K562 (cell line): ENCODE results near the gene GLIPR1L1. TPM values are rescaled to one million over a fixed set of nuclear protein-coding genes. Genes with fewer than 3 reads are reported as not detected.

Experiments used
- ATAC-seq: fragments of 200-7000 bp; cut with Tn5 transposase; 3 replicates; pipeline ENCODE4 v1.9.1; 2020; ENCODE audit warnings: moderate library complexity
- Bru-seq: library from RNA; stranded (reverse); fragments of 400-500 nt; gene quantifications from one replicate; lab custom pipeline; 2021; lab: Mats Ljungman, UMichigan
- BruChase-seq, 2 experiments: library from RNA; stranded (reverse); fragments of 400-500 nt; gene quantifications; one replicate each; lab custom pipeline; 2021; lab: Mats Ljungman, UMichigan
- BruUV-seq: library from RNA; stranded (reverse); fragments of 400-500 nt; replicated peaks from 2 replicates; lab custom pipeline; 2021; lab: Mats Ljungman, UMichigan
- CTCF ChIA-PET: fragments of 300-600 bp; formaldehyde crosslinking; extraction: SDS; loops from one replicate; lab custom pipeline; 2021; ENCODE audit warnings: low intra/inter-chr PET ratio; lab: Yijun Ruan, JAX
- POLR2A ChIA-PET: fragments of 300-600, 350-650 bp; sonication (Branson Sonifier 250); formaldehyde crosslinking; extraction: SDS; loops from one replicate; lab custom pipeline; 2021; ENCODE audit warnings: antibody characterized with exemption, inconsistent platforms; lab: Yijun Ruan, JAX
- DNase-seq, 4 experiments: peaks; one replicate each; pipeline versions ENCODE4 v3.0.0 to v3.0.0-alpha.2; 2011 to 2018; ENCODE audit warnings: low spot score in 3 of 4, mixed read lengths in 3 of 4; ENCODE audit errors: extremely low read depth in 1 of 4
- FAIRE-seq: peaks from 2 replicates; lab custom pipeline; 2011; peaks lifted over from hg19 to GRCh38; lab: Jason Lieb, UNC
- H2AFZ ChIP-seq: 2 replicates; pipeline ENCODE4 v1.6.0; 2011; ENCODE audit warnings: low read depth, low read length, control low read depth, inconsistent platforms
- H3K27ac ChIP-seq: fragments of 200-600 bp; 3 replicates; pipeline ENCODE4 v1.8.0; 2011; ENCODE audit warnings: low read depth, mild to moderate bottlenecking, control low read depth, inconsistent platforms, low read length, moderate library complexity, mixed read lengths; ENCODE audit errors: extremely low read depth
- H3K27me3 ChIP-seq, 2 experiments: fragments of 300-600 bp in 1 of 2; 2 replicates in 1 of 2; 3 replicates in 1 of 2; pipeline versions ENCODE4 v1.6.0 to v1.8.0; 2011; ENCODE audit warnings: inconsistent platforms in 2 of 2, low read length in 2 of 2, mild to moderate bottlenecking in 1 of 2, mixed read lengths in 1 of 2, moderate library complexity in 1 of 2; ENCODE audit not compliant: control insufficient read depth in 2 of 2, insufficient read depth in 2 of 2
- H3K36me3 ChIP-seq: fragments of 300-600 bp; 3 replicates; pipeline ENCODE4 v1.8.0; 2011; ENCODE audit warnings: mild to moderate bottlenecking, low read length, inconsistent platforms; ENCODE audit not compliant: control insufficient read depth, insufficient read depth
- H3K4me1 ChIP-seq, 2 experiments: fragments of 200-600 bp in 1 of 2; replicated peaks in 1 of 2; 2 replicates in 1 of 2; 3 replicates in 1 of 2; pipeline versions ENCODE4 v1.5.1 to v1.8.0; 2011; ENCODE audit warnings: inconsistent platforms in 2 of 2, low read length in 2 of 2, mild to moderate bottlenecking in 1 of 2, mixed read lengths in 1 of 2, moderate library complexity in 1 of 2; ENCODE audit not compliant: control insufficient read depth in 2 of 2, insufficient read depth in 2 of 2
- H3K4me2 ChIP-seq: 2 replicates; pipeline ENCODE4 v1.6.1; 2011; ENCODE audit warnings: low read length, control low read depth, inconsistent platforms, mixed read lengths; ENCODE audit not compliant: insufficient read depth
- H3K4me3 ChIP-seq: fragments of 200-600 bp; sonication (generic), shearing (Covaris generic); 2 replicates; pipeline ENCODE4 v1.5.1; 2016; ENCODE audit warnings: control low read depth, inconsistent platforms
- H3K79me2 ChIP-seq: fragments of 200-600 bp; 3 replicates; pipeline ENCODE4 v1.8.0; 2011; ENCODE audit warnings: low read length, inconsistent platforms; ENCODE audit not compliant: control insufficient read depth, insufficient read depth
- H3K9ac ChIP-seq, 2 experiments: 2 replicates each; pipeline versions ENCODE4 v1.6.0 to v1.6.1; 2011; ENCODE audit warnings: low read depth in 2 of 2, low read length in 2 of 2, control low read depth in 1 of 2, inconsistent platforms in 1 of 2, mild to moderate bottlenecking in 1 of 2, mixed read lengths in 1 of 2; ENCODE audit not compliant: insufficient read depth in 1 of 2
- H3K9me1 ChIP-seq: one replicate; pipeline ENCODE4 v1.6.0; 2011; ENCODE audit warnings: inconsistent platforms, mild to moderate bottlenecking, low read length, moderate library complexity; ENCODE audit not compliant: control insufficient read depth, insufficient read depth
- H3K9me3 ChIP-seq: replicated peaks from 2 replicates; pipeline ENCODE4 v1.5.1; 2011; ENCODE audit warnings: low read depth, low read length, inconsistent platforms; ENCODE audit not compliant: control insufficient read depth, insufficient read depth
- H4K20me1 ChIP-seq: replicated peaks from 2 replicates; pipeline ENCODE4 v1.6.1; 2011; ENCODE audit warnings: low read length, inconsistent platforms, mixed read lengths; ENCODE audit not compliant: control insufficient read depth, insufficient read depth
- ARID1B ChIP-seq: fragments of 450-650 bp; IDR thresholded peaks from 2 replicates; pipeline ENCODE4 v1.6.1; 2016; ENCODE audit warnings: antibody characterized with exemption, mild to moderate bottlenecking, inconsistent platforms
- BCL6 ChIP-seq: fragments of 250-450 bp; sonication (Bioruptor Pico); IDR thresholded peaks from 2 replicates; pipeline ENCODE4 v1.4.0; 2020
- BRD9 ChIP-seq: fragments of 450-650 bp; IDR thresholded peaks from 2 replicates; pipeline ENCODE4 v1.6.1; 2018; ENCODE audit warnings: low read depth; ENCODE audit not compliant: partially characterized antibody
- BRF1 ChIP-seq: IDR thresholded peaks from 3 replicates; pipeline ENCODE4 v1.6.1; 2011; ENCODE audit warnings: borderline replicate concordance, mild to moderate bottlenecking; ENCODE audit not compliant: insufficient read length; ENCODE audit errors: extremely low read depth
- CBFB ChIP-seq: sonication (generic); formaldehyde crosslinking; IDR thresholded peaks from 2 replicates; pipeline ENCODE4 v1.4.0; 2020; ENCODE audit warnings: mild to moderate bottlenecking, missing genetic modification reagents
- CREB3 ChIP-seq: fragments of 450-650 bp; conservative IDR thresholded peaks from 2 replicates; pipeline ENCODE4 v1.6.1; 2016; ENCODE audit warnings: missing genetic modification characterization, low read depth, mild to moderate bottlenecking, missing compliant biosample characterization, moderate library complexity
- CXXC5 ChIP-seq: fragments of 250-450 bp; sonication (Bioruptor Pico); IDR thresholded peaks from 2 replicates; pipeline ENCODE4 v1.8.0; 2022; ENCODE audit warnings: inconsistent platforms, mild to moderate bottlenecking, moderate library complexity
- DNMT1 ChIP-seq: fragments of 450-650 bp; IDR thresholded peaks from 2 replicates; pipeline ENCODE4 v1.6.1; 2016; ENCODE audit warnings: antibody characterized with exemption, mild to moderate bottlenecking
- ERF ChIP-seq: fragments of 450-650 bp; formaldehyde crosslinking; IDR thresholded peaks from 2 replicates; pipeline ENCODE4 v1.4.0; 2020; ENCODE audit warnings: mild to moderate bottlenecking, mixed read lengths
- HDAC3 ChIP-seq: fragments of 450-650 bp; IDR thresholded peaks from 2 replicates; pipeline ENCODE4 v1.6.1; 2018; ENCODE audit warnings: borderline replicate concordance, mild to moderate bottlenecking, moderate library complexity; ENCODE audit not compliant: partially characterized antibody
- KLF13 ChIP-seq: fragments of 450-650 bp; IDR thresholded peaks from 2 replicates; pipeline ENCODE4 v1.6.1; 2016; ENCODE audit warnings: missing genetic modification characterization, low read depth, mild to moderate bottlenecking, missing compliant biosample characterization, moderate library complexity, borderline replicate concordance
- RAD51 ChIP-seq: fragments of 450-650 bp; IDR thresholded peaks from 2 replicates; pipeline ENCODE4 v1.7.1; 2016; ENCODE audit warnings: low read depth, mild to moderate bottlenecking, borderline replicate concordance
- RCOR1 ChIP-seq, 2 experiments: IDR thresholded peaks; 2 replicates each; pipeline ENCODE4 v1.6.1; 2012; ENCODE audit warnings: low read depth in 2 of 2, low read length in 2 of 2, borderline replicate concordance in 1 of 2, improper control_type of control experiment in 1 of 2
- SIRT6 ChIP-seq: IDR thresholded peaks from one replicate; pipeline ENCODE4 v1.6.1; 2012; ENCODE audit warnings: low read depth, mild to moderate bottlenecking, control low read depth, inconsistent platforms, low read length, moderate library complexity
- SMC3 ChIP-seq: conservative IDR thresholded peaks from 2 replicates; pipeline ENCODE4 v1.6.1; 2011; ENCODE audit warnings: low read depth, low read length, improper control_type of control experiment; ENCODE audit not compliant: insufficient read depth
- TAF7 ChIP-seq: fragments of 450-650 bp; IDR thresholded peaks from 2 replicates; pipeline ENCODE4 v1.6.1; 2016; ENCODE audit warnings: missing genetic modification characterization, missing compliant biosample characterization
- ZFP36 ChIP-seq: fragments of 150-350 bp; IDR thresholded peaks from 2 replicates; pipeline ENCODE4 v1.6.1; 2018; ENCODE audit warnings: low read length, low read depth; ENCODE audit not compliant: partially characterized antibody
- ZNF551 ChIP-seq: fragments of 250-450 bp; sonication (Bioruptor Pico); IDR thresholded peaks from 2 replicates; pipeline ENCODE4 v1.5.0; 2021; ENCODE audit warnings: mild to moderate bottlenecking, moderate library complexity
- WGBS: fragments of 100-300 bp; shearing (Covaris generic); methylation state at CpG from one replicate; pipeline ENCODE4 v1.1.6; 2016; ENCODE audit warnings: low coverage, mixed read lengths; ENCODE audit not compliant: insufficient coverage; ENCODE audit errors: missing lambda C conversion rate; 5-methylcytosine and 5-hydroxymethylcytosine counted together
- in situ Hi-C: fragments of 300-500 bp; cut with MboI; formaldehyde crosslinking; loops from 4 replicates; pipeline ENCODE4 v1.15.0; 2018; ENCODE audit warnings: inconsistent platforms, mixed read lengths
- intact Hi-C: fragments of 100-400 bp; cut with micrococcal nuclease; formaldehyde crosslinking; loops from 2 replicates; pipeline ENCODE4 v1.14.2; 2022
- long read RNA-seq, 3 experiments: library from polyadenylated mRNA in 2 of 3; library from RNA in 1 of 3; unstranded in 2 of 3; stranded (forward) in 1 of 3; transcript quantifications; one replicate each; pipeline ENCODE4 v2.0.0, GENCODE V29; 2019 to 2022
- polyA minus RNA-seq, 3 experiments: library from RNA; depleted of rRNA, polyadenylated mRNA; stranded (reverse); fragments of >200 nt; gene quantifications; 2 replicates each; pipeline ENCODE4 v1.2.3, GENCODE V29; 2011
- polyA plus RNA-seq, 8 experiments: library from polyadenylated mRNA; depleted of rRNA in 4 of 8; stranded (reverse) in 5 of 8; unstranded in 3 of 8; fragments of >200 nt; fragmentation: Nextera tagmentation in 2 of 8; fragmentation: Illumina TruSeq in 1 of 8; extraction: Ambion mirVana in 2 of 8; extraction: Trizol in 1 of 8; gene quantifications; 2 replicates each; pipeline versions ENCODE4 v1.2.1 to v1.2.3, GENCODE V29; 2011 to 2014; ENCODE audit warnings: inconsistent platforms in 1 of 8, missing spikeins in 1 of 8
- total RNA-seq, 7 experiments: library from RNA; depleted of rRNA in 6 of 7; stranded (reverse); fragments of >200 nt in 6 of 7; fragmentation: Illumina TruSeq in 2 of 7; extraction: Trizol in 2 of 7; gene quantifications; 2 replicates each; pipeline versions ENCODE4 v1.2.1 to v1.2.3, GENCODE V29; 2011 to 2021; ENCODE audit warnings: low replicate concordance in 1 of 7

GLIPR1L1 gene
- not detected in 2 replicates for total RNA-seq (2011; cell fraction: chromatin; rRNA removed; ENCODE audit: low replicate concordance)
- not detected in 2 replicates for total RNA-seq (2011; cell fraction: nucleolus; rRNA removed)
- not detected in 2 replicates for total RNA-seq (2011; cell fraction: nucleoplasm; rRNA removed)
- total RNA-seq (2014; rRNA removed) (not detected in 2 replicates), total RNA-seq (2014; rRNA removed; fragmentation: Illumina TruSeq; extraction: Trizol) (not detected in 2 replicates), total RNA-seq (2015; rRNA removed; fragmentation: Illumina TruSeq; extraction: Trizol) (not detected in 2 replicates), total RNA-seq (2021) (not detected in 2 replicates), polyA plus RNA-seq (2011; rRNA removed) (not detected in 2 replicates), polyA plus RNA-seq (2014; fragmentation: Illumina TruSeq; extraction: Trizol) (not detected in 2 replicates), polyA plus RNA-seq (2014; fragmentation: Nextera tagmentation; extraction: Ambion mirVana) (not detected), polyA plus RNA-seq (2014; rRNA removed) (not detected in 2 replicates), polyA minus RNA-seq (2011; rRNA and poly(A)+ RNA removed) (not detected in 2 replicates), Bru-seq, nascent RNA (percentile 3 among the genes with signal in this experiment), BruChase-seq, experiment 1, labeled RNA remaining after a 2-hour chase (percentile 3 among the genes with signal in this experiment), BruChase-seq, experiment 2, labeled RNA remaining after a 6-hour chase (not detected)
- polyA plus RNA-seq (2011; cell fraction: cytosol; rRNA removed): not detected in 2 replicates
- polyA plus RNA-seq (2011; cell fraction: nucleus; rRNA removed): not detected in 2 replicates
- polyA plus RNA-seq (2012): not detected in 2 replicates
- not detected in 2 replicates for polyA minus RNA-seq (2011; cell fraction: cytosol; rRNA and poly(A)+ RNA removed)
- not detected in 2 replicates for polyA minus RNA-seq (2011; cell fraction: nucleus; rRNA and poly(A)+ RNA removed)
- long read RNA-seq, experiment 1: 0 reads
- long read RNA-seq, experiment 2: 0 reads
- long read RNA-seq, experiment 3: 0 reads

- ChIA-PET POLR2A (no interaction called here), CTCF (interaction anchor here (0.6 to 0.9 kb wide), 2 partner anchors 13 to 171 kb away, joined by 3 to 5 read pairs; no protein-coding TSS in a partner anchor)
- Histone ChIP-seq H3K27me3 (no peaks in the 10 kb centered on the region), H3K79me2 (no peaks in the 10 kb centered on the region), H2AFZ (0 out of 2 replicates have a peak within 1 kb of the TSS, but pooled peaks have one; percentile 12), H4K20me1 (no peaks in the 10 kb centered on the region), H3K4me3 (no peak within 1 kb of the TSS), H3K27ac (no peak within 1 kb of the TSS), H3K4me2 (peak within 1 kb of the TSS; percentile 13; the same call in 1 of the 2 replicates), H3K36me3 (no peaks in the 10 kb centered on the region), H3K9me3 (no peaks in the 10 kb centered on the region; the same call in 1 of the 2 replicates), H3K9me1 (no peaks in the 10 kb centered on the region), H3K9ac (no peak within 1 kb of the TSS), H3K4me1 (peaks cover 0 to 10% of the 10 kb centered on the region in 2 experiments; a peak in 2 of 5 replicates)
- no TSS peak for BruUV-seq
- intact Hi-C loops: loop anchor here (5.0 kb wide), 1 partner anchor 148 kb away; the partner anchor contains the start of gene GLIPR1
- ATAC-seq (peak; percentile 77), DNase-seq (peak; percentile 26 to 79 (median 32)), FAIRE-seq (peak; percentile 80)
- 30% methylated on average over 16 of the region's 23 CpGs for WGBS
- in situ Hi-C loops: loop anchor here (10.0 to 25.0 kb wide), 2 partner anchors 150 to 703 kb away; partner anchors contain the start of genes GLIPR1 and PHLDA1
- TF ChIP-seq BRF1: no peak
- no peak for TF ChIP-seq TAF7 (tag)
- no peak for TF ChIP-seq ARID1B
- no peak for TF ChIP-seq DNMT1
- no peak for TF ChIP-seq HDAC3
- TF ChIP-seq SIRT6: no peak
- TF ChIP-seq CBFB (CRISPR knock-in tag): no peak
- peak; percentile 43; the same call in 1 of the 2 replicates for TF ChIP-seq SMC3
- TF ChIP-seq KLF13 (tag): no peak
- no peak for TF ChIP-seq CREB3 (tag)
- 0 out of 4 replicates have a peak, but pooled peaks of 1 of the 2 experiments have one; percentile 16 for TF ChIP-seq RCOR1 (IDR thresholded peaks at IDR 0.05; ENCODE audit: borderline replicate concordance in 1 of 2, low read depth in 2 of 2, low read length in 2 of 2)
- TF ChIP-seq ERF (CRISPR knock-in tag): no peak
- no peak for TF ChIP-seq BCL6 (CRISPR knock-in tag)
- TF ChIP-seq ZFP36: no peak
- TF ChIP-seq BRD9: no peak
- TF ChIP-seq ZNF551 (CRISPR knock-in tag): no peak
- TF ChIP-seq RAD51: no peak
- TF ChIP-seq CXXC5 (CRISPR knock-in tag): peak; percentile 40; the same call in 1 of the 2 replicates
Measured at GRCh38 chr12:75334384-75335030, at the start of gene GLIPR1L1. GLIPR1L1 (plus strand) TSS chr12:75334670; CDS start chr12:75334729, 59 bp downstream.
